HG02642 (cell line): ENCODE measurements around the gene CRLF1.

Experiments used
- ATAC-seq: cut with Tn5 transposase; IDR thresholded peaks from one replicate; pipeline ENCODE4 v1.9.1; 2021; ENCODE audit warnings: mild to moderate bottlenecking; ENCODE audit not compliant: unreplicated experiment, poor library complexity

CRLF1 gene, protein sequence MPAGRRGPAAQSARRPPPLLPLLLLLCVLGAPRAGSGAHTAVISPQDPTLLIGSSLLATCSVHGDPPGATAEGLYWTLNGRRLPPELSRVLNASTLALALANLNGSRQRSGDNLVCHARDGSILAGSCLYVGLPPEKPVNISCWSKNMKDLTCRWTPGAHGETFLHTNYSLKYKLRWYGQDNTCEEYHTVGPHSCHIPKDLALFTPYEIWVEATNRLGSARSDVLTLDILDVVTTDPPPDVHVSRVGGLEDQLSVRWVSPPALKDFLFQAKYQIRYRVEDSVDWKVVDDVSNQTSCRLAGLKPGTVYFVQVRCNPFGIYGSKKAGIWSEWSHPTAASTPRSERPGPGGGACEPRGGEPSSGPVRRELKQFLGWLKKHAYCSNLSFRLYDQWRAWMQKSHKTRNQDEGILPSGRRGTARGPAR

DNA sequence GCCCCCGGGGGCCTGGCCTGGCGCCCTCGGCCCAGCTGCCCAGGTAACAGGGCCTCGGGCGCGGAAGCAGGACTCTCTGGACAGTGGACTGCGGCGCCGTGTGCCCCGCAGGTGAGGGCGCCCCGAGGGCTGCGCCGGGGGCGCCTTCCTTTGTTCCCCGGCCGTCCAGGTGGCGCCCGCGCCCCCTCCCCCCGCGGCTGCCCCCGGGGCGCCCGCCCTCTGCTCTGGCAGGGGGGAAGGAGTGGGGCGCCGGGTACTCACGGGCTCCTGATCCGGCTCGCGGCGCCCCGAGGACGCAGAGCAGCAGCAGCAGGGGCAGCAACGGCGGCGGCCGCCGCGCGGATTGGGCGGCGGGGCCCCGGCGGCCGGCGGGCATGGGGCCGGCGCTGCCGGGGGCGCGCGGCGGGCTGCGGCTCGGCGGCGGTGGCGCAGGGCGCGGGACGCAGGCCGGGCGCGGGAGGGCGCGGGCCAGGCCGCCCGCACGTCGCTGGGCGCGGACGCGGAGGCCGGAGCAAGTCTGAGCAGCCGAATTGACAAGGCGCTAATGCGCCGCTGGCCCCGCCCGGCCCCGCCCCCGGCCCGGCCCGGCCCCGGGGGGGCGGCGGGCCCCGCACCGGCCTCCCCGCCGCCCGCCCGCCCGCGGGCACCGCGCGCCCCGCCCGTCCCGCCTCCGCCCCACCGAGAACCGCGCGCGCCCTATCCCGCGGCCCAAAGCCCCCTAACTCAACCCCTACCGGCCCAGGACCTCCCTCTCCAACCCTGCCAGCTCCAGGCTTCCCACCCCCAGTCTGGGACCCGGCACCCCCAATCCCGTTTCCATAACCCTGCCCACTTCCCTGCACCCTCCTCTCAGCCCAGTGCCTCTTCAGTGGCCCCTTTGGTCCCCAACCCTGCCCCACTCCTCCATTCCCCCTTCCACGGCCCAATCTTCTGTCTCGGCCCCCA lies at the start of gene CRLF1:
CRLF1 (minus strand) TSS at position 519 of the 945 bp plus-strand sequence; CDS start at position 376, 143 bp downstream.
- ATAC-seq = no peak

DNA sequence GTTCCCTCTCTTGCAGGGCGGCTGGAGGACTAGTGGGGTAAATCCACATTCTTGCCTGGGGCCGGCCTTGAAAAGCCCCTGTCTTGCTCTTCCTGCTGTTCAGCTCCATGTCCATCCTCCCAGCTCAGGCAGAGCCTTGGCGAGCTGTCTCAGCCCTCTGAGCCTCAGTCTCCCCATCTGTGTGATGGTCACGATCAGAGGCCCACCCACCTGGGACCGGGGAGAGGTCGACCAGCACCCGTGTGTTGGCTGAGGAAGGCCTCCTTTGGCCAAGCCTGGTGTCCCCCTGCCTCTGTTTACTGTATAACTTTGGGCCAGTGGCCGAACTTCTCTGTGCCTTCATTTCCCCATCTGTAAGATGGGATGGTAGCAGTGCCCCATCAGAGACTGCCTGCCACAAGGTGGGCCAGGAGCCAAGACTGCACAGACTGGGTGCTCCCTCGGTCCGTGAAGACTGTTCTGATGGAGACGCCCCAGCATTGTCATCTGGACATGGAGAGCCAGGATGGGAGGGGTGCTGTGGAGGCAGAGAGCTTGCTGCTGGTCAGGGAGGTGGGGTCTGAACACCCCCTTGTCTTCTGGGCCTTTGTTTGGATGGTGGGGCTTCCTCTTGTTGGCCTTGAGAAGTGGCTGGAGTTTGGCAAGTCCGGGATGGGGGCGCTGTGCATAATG lies 48.7 kb upstream of the CRLF1 start:
- ATAC-seq = no peak

DNA sequence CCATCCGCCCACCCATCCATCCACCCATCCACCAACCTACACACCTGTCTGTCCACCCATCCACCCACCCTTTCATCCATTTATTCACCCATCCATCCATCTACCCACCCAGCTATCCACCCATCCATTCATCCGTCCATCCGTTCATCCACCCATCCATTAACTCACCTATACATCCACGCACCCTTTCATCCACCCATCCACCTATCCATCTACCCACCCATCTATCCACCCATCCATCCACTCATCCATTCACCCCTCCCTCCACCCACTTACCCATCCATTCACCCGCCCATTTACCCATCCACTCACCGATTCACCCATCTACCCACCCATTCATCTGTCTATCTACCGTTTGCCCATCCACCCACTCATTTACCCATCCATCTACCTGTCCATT lies 47.9 kb upstream of the CRLF1 start:
- no peak for ATAC-seq

DNA sequence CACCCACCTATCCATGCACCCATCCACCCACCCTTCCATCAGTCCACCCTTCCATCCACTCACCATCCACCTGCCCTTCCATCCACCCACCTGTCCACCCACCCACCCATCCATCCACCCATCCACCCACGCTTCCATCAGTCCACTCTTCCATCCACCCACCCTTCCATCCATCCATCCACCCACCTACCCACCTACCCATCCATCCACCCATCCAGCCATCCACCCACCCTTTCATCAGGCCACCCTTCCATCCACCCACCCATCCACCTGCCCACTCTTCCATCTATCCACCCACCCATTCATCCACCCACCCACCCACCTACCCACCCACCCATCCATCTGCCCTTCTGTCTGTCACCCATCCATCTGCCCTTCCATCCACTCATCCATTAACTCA lies 47.3 kb upstream of the CRLF1 start:
- no peak for ATAC-seq

DNA sequence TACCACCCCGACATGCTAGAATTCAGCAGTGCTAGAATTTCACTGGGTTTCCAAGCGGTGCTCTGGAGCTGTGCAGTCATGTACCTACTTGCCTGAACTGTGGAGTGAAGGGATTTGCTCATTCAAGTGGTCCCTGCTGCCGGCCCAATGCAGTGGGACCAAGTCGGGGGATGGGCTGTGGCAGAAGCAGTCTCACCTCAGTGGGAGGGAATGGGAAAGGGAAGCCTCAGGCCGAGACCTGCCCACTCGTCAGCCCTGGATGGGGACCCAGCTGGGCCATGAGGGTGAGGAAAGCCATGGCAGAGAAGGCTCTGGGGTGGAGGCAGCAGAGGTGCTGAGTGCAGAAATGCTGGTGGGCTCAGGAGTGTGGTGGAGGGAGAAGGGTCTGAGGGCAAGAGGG lies 45.1 kb upstream of the CRLF1 start:
- no peak for ATAC-seq

DNA sequence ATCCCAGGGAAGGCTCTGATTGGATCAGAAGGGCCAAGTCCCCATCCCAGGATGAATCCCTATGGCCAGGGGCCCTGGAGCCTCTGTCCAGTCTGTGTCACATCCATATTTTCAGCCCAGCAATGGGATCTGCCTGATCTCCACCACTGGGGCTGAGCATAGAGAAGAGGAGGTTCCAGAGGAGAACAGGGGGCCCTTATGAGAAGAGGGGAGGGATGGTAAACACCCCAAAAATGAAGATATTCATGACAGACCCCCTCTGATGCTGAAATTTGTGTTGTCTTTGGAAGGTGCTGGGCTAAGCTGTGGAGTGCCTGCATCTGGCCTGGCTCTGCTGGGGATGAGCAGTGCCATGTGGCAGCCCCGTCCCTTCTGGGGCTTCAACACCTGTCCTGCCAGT lies 44.7 kb upstream of the CRLF1 start:
- ATAC-seq = no peak

DNA sequence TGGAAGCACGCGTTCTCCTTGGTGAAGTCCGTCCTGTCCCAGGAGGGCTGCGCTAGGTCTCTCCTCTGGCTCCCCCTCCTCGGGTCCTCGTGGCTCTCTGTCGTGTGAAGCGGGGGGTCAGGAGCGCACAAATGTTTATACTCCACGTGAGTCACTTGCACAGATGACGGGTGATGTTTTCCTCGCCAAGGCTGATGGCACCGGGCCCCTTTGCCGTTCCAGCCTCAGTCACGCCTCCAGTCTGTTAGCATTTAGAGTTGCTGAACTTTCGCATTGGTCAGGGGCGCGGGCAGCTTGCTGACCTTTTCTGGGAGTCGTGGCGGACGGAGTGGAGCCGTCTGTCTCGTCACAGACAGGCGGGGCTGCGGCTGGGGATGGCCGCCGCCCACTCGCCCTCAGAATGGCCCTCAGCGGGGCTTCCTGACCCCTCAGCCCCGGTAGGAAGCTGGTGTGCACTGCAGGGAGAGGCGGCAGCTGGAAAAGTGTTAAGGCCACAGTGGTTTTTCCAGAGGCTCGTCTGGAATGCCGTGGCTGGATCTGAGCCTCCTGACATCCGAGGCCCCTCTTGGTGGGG lies 44.0 kb upstream of the CRLF1 start:
- no peak for ATAC-seq

DNA sequence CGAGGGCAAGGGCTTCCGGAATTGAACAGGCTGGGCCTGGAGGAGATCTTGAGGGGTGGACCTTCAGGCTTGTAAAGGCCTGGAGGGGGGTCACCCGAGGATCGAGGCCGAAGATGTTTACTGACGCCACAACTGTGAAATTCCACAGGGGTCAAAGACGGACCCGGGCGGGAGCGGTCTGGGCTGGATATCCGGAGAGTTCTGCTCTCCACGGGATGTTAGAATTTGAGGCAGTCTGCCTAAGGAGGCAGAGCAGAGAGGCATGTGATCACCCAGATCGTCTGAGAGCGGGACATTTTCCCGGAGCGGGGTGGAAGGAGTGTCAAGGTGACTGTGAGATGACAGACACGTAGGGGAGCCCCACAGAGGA lies 43.4 kb upstream of the CRLF1 start:
- no peak for ATAC-seq

DNA sequence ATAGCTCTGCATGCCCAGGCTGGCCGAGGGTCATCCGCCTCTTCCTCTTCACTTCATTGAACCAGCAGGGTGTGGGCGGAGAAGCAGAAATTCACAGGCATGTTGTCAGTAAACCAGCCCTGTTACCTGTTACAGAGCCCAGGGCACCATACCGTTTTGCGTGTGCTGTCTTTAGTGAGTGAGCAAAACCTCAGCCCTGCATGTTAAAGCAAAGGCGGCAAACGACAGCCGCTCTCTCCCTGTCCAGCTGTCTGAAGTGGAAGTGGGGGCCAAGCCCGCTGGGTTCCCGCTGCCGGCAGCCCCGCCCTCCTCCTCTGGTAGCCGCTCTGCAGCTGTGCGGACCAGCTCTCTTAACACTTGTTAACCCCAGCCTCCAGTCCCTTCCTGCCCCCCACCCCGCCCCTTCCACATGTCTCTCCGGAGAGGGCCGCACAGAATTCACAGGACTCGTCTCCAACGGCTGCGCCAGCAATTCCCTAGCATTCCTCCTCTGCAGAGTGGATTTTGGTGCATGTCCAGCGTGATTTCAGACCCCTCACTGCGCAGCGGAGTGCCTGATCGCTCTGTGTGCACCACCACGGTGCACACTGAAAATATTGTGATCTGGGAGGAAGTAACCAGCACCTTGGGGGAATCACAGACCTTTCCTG lies 42.9 kb upstream of the CRLF1 start:
- ATAC-seq = no peak

DNA sequence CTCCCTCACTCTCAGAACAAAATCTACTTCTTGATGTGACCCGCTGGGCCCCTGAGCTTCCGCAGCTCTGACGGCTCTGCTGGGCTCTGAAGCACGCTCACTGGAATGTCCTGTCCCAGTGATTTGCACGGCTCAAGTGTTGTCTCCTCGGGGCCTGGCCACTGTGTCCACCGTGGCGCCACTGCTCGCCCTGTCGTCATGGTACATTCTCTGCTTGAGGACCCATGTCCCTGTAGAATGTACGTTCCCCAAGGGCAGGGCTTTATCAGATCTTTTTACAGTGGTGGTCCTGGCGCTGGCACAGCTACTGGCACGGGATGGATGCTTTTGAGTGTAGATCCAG lies 42.3 kb upstream of the CRLF1 start:
- ATAC-seq = no peak

DNA sequence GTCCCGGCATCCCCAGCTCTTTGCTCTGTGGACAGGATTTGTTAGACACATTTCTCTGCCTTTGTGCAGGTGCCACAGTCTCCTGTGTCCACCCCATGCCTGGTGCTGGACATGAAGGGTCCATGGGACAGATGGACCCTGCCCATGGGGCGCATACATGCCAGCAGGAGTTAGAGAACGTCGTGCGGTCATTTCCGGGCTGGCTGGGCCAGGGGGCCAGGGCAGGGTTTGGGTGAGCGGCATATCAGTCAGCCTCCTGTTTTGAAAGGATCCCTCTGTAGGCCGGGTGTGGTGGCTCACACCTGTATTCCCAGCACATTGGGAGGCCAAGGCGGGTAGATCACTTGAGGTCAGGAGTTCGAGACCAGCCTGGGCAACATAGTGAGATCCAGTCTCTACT lies 41.2 kb upstream of the CRLF1 start:
- ATAC-seq = no peak

DNA sequence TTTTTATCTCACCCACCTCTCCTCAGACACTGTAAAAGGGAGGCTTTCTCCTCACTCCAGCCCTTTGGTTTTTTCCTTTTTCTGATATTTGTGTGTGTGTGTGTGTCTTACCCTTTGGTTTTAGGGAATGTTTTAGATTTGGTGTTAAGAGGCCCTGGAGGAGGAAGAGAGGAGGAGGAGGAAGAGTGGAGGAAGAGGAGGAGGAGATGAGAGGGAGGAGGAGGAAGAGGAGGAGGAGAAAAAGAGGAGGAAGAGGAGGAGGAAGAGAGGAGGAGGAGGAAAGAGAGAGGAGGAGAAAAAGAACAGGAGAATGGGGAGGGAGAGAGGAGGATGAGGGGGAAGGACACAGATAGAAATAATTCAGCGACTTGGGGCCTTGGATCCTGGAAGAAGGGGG lies 40.8 kb upstream of the CRLF1 start:
- no peak for ATAC-seq

DNA sequence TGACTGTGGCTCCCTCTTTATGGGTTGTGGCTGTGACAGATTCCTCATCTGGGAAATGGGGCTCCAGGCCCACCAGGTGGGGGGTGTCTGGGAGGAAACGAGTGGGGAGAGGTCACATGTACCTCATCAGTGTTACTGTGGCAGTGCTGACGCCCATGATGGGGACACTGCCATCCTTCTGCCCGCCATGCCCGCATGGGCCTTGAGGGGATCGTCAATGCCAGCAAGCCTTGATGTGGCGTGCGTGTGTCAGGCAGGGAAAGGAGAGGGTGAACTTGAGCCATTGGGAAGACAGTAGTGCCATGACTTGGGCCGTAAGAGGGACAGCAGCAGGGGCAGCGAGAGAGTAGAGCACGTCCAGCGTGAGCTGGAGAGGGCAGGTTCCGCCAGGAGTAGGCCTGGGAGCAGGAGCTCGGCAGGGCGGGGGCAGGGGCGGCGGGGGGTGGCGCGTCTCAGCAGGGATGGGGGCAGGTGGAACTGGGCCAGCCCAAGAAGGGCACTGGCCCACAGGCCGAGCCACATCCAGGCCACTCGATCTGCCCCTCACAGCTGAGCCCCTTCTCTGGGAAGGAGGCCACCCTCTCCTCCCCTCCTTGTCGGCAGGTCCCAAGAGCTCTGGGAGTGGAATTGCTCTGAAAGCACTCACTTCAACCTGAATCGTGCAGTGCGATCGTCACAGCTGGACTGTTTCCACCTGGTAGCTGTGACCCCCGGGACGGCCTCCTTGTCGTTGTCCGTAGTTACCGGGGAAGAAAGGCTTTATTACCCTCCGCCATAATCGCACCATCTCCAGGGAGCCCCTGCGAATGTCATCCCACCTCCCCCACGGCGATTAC lies 40.2 kb upstream of the CRLF1 start:
- no peak for ATAC-seq

DNA sequence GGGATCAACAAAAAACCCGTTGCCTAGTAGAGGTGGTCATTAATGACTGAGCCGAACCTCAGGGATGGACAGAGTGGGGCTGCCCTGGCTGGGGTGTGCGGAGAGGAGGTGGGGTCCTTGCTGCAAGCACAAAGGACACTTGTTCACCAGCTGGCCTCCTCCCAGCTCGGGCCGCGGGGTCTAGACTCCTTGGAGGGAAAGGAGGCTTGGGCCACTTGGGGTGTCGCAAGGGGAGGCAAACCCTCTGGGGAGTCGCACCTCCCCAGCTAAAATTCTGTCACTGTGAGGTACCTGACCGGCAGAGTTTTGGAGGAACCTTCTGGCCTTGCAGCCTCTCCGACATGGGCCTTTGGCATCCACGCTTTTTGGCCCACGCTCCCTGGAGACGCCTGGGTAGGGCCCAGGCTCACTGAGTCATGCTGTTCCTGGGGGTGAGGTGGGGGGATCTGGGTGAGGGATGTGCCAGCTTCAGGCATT lies 38.5 kb upstream of the CRLF1 start:
- no peak for ATAC-seq

DNA sequence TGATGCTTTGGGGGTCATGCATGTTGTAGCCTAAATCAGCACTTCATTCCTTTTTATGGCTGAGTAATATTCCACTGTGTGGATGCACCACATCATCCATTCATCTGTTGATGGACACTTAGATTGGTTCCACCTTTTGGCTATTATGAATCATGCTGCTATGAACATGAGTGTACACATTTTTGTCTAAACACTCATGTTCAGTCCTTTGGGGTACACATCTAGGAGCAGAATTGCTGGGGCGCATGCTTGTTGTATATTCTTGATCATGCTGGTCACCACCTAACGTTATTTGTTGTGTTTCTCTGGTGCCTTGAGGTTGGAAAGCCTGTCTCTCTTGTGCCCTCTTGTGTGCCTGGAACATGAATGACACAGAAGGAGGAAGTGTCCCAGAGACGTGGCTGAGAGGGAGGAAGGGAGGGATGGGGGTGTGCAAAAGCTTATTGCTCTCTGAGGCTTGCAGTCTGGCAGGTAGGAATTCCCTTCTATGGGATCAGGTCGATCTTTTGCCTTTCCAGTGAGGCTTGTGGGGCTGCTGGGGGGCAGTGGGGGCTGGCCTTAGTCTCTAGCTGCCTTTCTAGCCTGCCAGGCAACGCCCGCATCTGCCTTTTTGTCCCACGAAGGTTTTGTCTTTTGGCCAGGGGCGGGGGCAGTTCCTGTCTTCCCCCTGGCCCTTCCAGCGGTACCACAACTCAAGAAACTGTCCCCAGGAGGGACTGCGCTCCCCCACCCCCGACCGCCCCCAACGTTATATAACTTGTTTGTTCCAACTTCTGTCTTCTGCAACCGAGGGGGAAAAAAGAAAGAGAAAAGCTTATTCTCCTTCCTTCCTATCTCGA lies 37.8 kb upstream of the CRLF1 start:
- no peak for ATAC-seq

DNA sequence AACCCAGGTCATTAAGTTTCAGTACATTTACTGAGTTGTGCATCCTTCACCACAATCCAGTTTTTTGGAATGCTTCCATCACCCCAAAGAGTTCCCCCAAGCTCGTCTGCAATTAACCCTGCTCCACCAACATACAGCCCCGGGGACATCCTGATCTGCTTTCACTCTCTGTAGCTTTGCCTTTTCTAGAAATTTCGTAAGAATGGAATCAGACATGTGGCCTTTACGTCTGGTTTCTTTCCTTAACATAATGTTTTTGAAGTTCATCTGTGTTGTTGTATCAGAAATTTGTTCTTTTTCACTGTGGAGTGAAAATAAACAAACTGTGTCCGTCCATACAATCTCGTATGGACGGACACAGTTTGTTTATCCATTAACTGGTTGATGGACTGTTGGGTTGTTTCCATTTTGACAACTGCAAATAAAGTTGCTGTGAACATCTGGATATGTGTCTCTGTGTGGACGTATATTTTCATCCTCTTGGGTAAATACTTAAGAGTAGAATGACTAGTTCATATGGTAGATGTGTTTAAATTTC lies 33.2 kb upstream of the CRLF1 start:
- ATAC-seq = no peak

DNA sequence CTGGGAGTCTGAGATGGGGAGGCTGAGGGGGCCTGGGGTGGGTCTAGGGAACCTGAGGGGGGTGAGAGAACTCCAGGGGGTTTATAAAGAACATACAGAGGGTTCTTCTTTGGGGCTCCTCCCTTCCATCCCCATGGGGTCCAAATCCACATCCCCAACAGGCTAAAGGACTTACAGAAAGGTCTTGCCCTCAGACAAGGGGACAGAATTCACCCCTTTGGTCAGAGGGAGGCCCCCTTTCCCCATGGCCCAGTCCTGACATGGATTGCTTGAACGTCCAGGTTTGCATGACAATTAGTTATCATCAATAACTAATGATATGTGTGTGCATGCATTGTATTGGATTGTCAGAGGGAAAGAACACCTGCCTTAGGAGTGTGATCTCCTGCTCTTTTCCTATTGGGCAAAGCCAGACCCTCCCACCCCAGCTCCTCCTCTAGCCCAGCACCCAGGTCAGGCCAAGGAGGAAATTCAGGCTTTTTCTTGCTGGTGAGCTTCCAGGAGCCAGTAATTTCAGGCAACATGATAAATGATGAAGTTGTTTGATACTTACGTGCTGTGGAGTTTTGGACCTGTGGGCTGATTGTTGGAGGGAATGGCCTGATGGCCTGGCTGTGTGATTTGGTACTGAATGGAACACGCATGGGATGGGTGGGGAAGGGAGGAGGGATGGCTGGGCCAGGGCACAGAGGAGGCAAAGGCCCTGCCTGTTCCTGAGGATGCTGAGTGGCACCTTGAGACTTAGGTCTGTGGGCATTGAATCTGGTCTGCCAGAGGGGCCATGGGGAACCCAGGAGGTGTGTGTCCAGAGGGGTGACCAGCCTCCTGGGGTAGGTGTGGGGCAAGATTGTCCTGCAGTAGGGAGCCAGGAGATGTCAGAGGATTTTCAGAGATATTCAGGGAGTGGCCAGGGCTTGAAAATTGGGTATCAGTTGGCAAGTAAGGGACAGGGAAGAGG lies 31.4 kb upstream of the CRLF1 start:
- ATAC-seq = no peak
